ENCODE data around the gene RFTN1. TPM values are rescaled to one million over a fixed set of nuclear protein-coding genes. Genes with fewer than 3 reads are reported as not detected.

Gene RFTN1
- total and polyA plus RNA-seq, 2 donors (not counting 3 experiments of a cell fraction or from before 2014, with no cell fraction given): 40.3 to 43.3 TPM

- BruUV-seq (replicated peaks): no TSS peak
- Histone ChIP-seq H3K9me3 (replicated peaks; ENCODE audit: control insufficient read depth, insufficient read depth, low read length) (no peaks in the 10 kb centered on the region), H3K4me2 (ENCODE audit: insufficient read depth, low read length) (no peak overlapping the region), H3K9me1 (replicated peaks; ENCODE audit: control insufficient read depth, extremely low read depth, insufficient read depth, low read length) (no peaks in the 10 kb centered on the region), H3K27ac (ENCODE audit: insufficient read depth, low read depth, low read length) (no peak overlapping the region), H3K4me3 (replicated peaks in 1 of 3; ENCODE audit: insufficient read depth in 1 of 3, low read depth in 1 of 3, low read length in 3 of 3) (no peak overlapping the region), H2AFZ (ENCODE audit: low read depth, low read length) (no peak overlapping the region), H3K79me2 (ENCODE audit: control insufficient read depth, insufficient read depth, low read length) (no peaks in the 10 kb centered on the region), H3K27me3 (ENCODE audit: control insufficient read depth in 2 of 2, insufficient read depth in 2 of 2, low read length in 2 of 2) (no peaks in the 10 kb centered on the region), H3K9ac (replicated peaks; ENCODE audit: extremely low read depth, insufficient read depth, low read length) (no peak overlapping the region), H3K4me1 (ENCODE audit: control insufficient read depth, extremely low read depth, insufficient read depth, low read length) (peaks cover 2% of the 10 kb centered on the region), H3K36me3 (ENCODE audit: control insufficient read depth in 2 of 2, extremely low read depth in 1 of 2, insufficient read depth in 2 of 2, low read length in 2 of 2) (peaks cover 0 to 5% of the 10 kb centered on the region in 2 experiments), H4K20me1 (replicated peaks; ENCODE audit: control insufficient read depth, extremely low read depth, insufficient read depth, low read length) (no peaks in the 10 kb centered on the region)
- ChIA-PET CTCF (interaction anchor here (1.1 to 3.6 kb wide), 6 partner anchors 28 to 255 kb away, joined by 3 to 19 read pairs (median 4); no protein-coding TSS in a partner anchor), POLR2A (no interaction called here)
- dilution Hi-C loops (cut with MboI; ENCODE audit: extremely low pct_ligation_motif_present, low sequenced_read_pairs): no loop called here
- DNase-seq (ENCODE audit: low read depth, low spot score) (no peak), FAIRE-seq (no peak)
- intact Hi-C loops (cut with micrococcal nuclease): no loop called here
- TF ChIP-seq MYC (IDR thresholded peaks at IDR 0.05; ENCODE audit: low read depth, low read length) (no peak), FOS (IDR thresholded peaks at IDR 0.05; ENCODE audit: borderline replicate concordance, insufficient read depth, low read length) (no peak), GATA2 (IDR thresholded peaks at IDR 0.05; ENCODE audit: insufficient read depth, insufficient read length, low read depth, low read length) (no peak), POLR2A (IDR thresholded peaks at IDR 0.05; ENCODE audit: low read depth, low read length) (no peak), EZH2 (IDR thresholded peaks at IDR 0.05; ENCODE audit: borderline replicate concordance, low read depth, low read length, severe bottlenecking) (no peak), MAX (IDR thresholded peaks at IDR 0.05; ENCODE audit: insufficient read depth, insufficient read length) (no peak), JUN (IDR thresholded peaks at IDR 0.05; ENCODE audit: borderline replicate concordance, insufficient read depth, insufficient read length, low read depth) (no peak), CTCF (IDR thresholded peaks at IDR 0.05; ENCODE audit: extremely low read depth in 1 of 2, insufficient read depth in 1 of 2, low read depth in 1 of 2, low read length in 2 of 2) (no peak), POLR2AphosphoS5 (IDR thresholded peaks at IDR 0.05; ENCODE audit: insufficient read depth, low read depth, low read length) (no peak)
Measured at GRCh38 chr3:16295298-16295890, 218.1 kb downstream of the RFTN1 start.
